Prostate gland (tissue), 2 donors: Measurements from ENCODE around the gene F7.

Experiments used
- POLR2A ChIP-seq: fragments of 450-650 bp; IDR thresholded peaks from one replicate; pipeline ENCODE4 v1.6.1; 2016; ENCODE audit warnings: antibody characterized with exemption, mild to moderate bottlenecking
- POLR2AphosphoS5 ChIP-seq: sonication (generic); formaldehyde crosslinking; IDR thresholded peaks from one replicate; pipeline ENCODE4 v1.6.1; 2017; ENCODE audit warnings: antibody characterized with exemption
- TF ChIP-seq, protein P1 (sequence below), 4 experiments: fragments of 200-600 bp in 2 of 4; fragments of 450-650 bp in 2 of 4; sonication (generic) in 2 of 4; IDR thresholded peaks; 1 replicate in 3 of 4; 2 replicates in 1 of 4; pipeline ENCODE4 v1.5.1; 2016 to 2019; ENCODE audit warnings: antibody characterized with exemption in 4 of 4, mild to moderate bottlenecking in 2 of 4, moderate library complexity in 2 of 4

DNA sequence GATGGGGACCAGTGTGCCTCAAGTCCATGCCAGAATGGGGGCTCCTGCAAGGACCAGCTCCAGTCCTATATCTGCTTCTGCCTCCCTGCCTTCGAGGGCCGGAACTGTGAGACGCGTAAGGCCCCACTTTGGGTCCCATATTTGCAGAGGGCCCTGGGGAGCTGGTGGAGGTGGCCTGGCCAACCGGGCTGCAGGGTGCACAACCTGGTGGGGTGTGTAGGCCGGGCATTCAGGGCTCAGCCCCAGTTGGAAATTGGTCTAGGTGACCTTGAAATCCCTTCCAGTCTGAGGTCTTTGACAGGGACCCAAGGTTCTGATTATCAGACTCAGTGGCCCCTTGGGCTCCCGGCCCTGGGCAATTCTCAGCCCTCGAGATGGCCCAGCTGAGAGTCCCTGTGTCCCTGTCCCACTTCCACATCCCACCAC lies 8.3 kb downstream of the F7 start:
- TF ChIP-seq, protein P1, sequence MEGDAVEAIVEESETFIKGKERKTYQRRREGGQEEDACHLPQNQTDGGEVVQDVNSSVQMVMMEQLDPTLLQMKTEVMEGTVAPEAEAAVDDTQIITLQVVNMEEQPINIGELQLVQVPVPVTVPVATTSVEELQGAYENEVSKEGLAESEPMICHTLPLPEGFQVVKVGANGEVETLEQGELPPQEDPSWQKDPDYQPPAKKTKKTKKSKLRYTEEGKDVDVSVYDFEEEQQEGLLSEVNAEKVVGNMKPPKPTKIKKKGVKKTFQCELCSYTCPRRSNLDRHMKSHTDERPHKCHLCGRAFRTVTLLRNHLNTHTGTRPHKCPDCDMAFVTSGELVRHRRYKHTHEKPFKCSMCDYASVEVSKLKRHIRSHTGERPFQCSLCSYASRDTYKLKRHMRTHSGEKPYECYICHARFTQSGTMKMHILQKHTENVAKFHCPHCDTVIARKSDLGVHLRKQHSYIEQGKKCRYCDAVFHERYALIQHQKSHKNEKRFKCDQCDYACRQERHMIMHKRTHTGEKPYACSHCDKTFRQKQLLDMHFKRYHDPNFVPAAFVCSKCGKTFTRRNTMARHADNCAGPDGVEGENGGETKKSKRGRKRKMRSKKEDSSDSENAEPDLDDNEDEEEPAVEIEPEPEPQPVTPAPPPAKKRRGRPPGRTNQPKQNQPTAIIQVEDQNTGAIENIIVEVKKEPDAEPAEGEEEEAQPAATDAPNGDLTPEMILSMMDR (IDR thresholded peaks at IDR 0.05) = no peak
- TF ChIP-seq POLR2AphosphoS5 = no peak
- TF ChIP-seq POLR2A = no peak
